A549 (cell line): ENCODE data around the gene MYLK.

Experiments used
- BHLHE40 ChIP-seq: IDR thresholded peaks from 2 replicates; pipeline ENCODE4 v1.6.1; 2012; ENCODE audit warnings: low read depth, low read length, inconsistent platforms
- CTCF ChIP-seq: fragments of >200 bp; sonication (Bioruptor Twin); formaldehyde crosslinking; IDR thresholded peaks from 3 replicates; pipeline ENCODE4 v1.5.1; 2016

- no peak for TF ChIP-seq CTCF
- TF ChIP-seq BHLHE40, result no peak
Measured at GRCh38 chr3:123582315-123582714, 301.8 kb downstream of the MYLK start.
